HepG2 (cell line): ENCODE data around the gene LRRC32.

Experiments used
- CC2D1A ChIP-seq: sonication (generic); formaldehyde crosslinking; IDR thresholded peaks from 2 replicates; pipeline ENCODE4 v1.8.1; 2023; ENCODE audit warnings: mild to moderate bottlenecking, missing genetic modification reagents
- HCFC1 ChIP-seq: fragments of 150-350 bp; IDR thresholded peaks from 2 replicates; pipeline ENCODE4 v1.6.1; 2014; ENCODE audit warnings: low read depth, low read length
- KLF6 ChIP-seq: IDR thresholded peaks from 2 replicates; pipeline ENCODE4 v1.8.0; 2016; ENCODE audit warnings: missing biosample characterization, missing genetic modification reagents
- NBN ChIP-seq: fragments of 450-650 bp; conservative IDR thresholded peaks from 2 replicates; pipeline ENCODE4 v1.6.1; 2017
- PRMT3 ChIP-seq: sonication (generic); formaldehyde crosslinking; IDR thresholded peaks from 2 replicates; pipeline ENCODE4 v1.8.1; 2022; ENCODE audit warnings: low read depth, mild to moderate bottlenecking, moderate library complexity, missing genetic modification reagents, borderline replicate concordance
- TAF1 ChIP-seq: sonication (generic); formaldehyde crosslinking; IDR thresholded peaks from 2 replicates; pipeline ENCODE4 v1.4.0; 2020; ENCODE audit warnings: missing genetic modification reagents
- YY1 ChIP-seq: IDR thresholded peaks from 2 replicates; pipeline ENCODE4 v1.6.1; 2011; ENCODE audit warnings: low read length, low read depth, moderate library complexity, mild to moderate bottlenecking; ENCODE audit not compliant: insufficient read depth, insufficient replicate concordance
- ZMAT3 ChIP-seq: sonication (generic); formaldehyde crosslinking; conservative IDR thresholded peaks from 2 replicates; pipeline ENCODE4 v1.7.0; 2021; ENCODE audit warnings: missing genetic modification reagents
- TF ChIP-seq, protein P1 (sequence below): sonication (generic); formaldehyde crosslinking; IDR thresholded peaks from 2 replicates; pipeline ENCODE4 v1.5.0; 2020; ENCODE audit warnings: mild to moderate bottlenecking, missing genetic modification reagents, borderline replicate concordance
- TF ChIP-seq, protein P2 (sequence below): sonication (generic); formaldehyde crosslinking; IDR thresholded peaks from 2 replicates; pipeline ENCODE4 v1.5.0; 2020; ENCODE audit warnings: mild to moderate bottlenecking, missing genetic modification reagents, moderate library complexity
- TF ChIP-seq, protein P3 (sequence below), 2 experiments: fragments of 450-650 bp in 1 of 2; sonication (generic) in 1 of 2; formaldehyde crosslinking; IDR thresholded peaks; 2 replicates each; pipeline versions ENCODE4 v1.5.0 to v1.8.0; 2020 to 2022; ENCODE audit warnings: mild to moderate bottlenecking in 1 of 2, missing genetic modification reagents in 1 of 2
- TF ChIP-seq, protein P4 (sequence below): sonication (generic); formaldehyde crosslinking; conservative IDR thresholded peaks from 2 replicates; pipeline ENCODE4 v1.5.0; 2020; ENCODE audit warnings: missing genetic modification reagents
- TF ChIP-seq, protein P5 (sequence below): IDR thresholded peaks from 2 replicates; pipeline ENCODE4 v1.6.1; 2012; ENCODE audit warnings: inconsistent platforms

DNA sequence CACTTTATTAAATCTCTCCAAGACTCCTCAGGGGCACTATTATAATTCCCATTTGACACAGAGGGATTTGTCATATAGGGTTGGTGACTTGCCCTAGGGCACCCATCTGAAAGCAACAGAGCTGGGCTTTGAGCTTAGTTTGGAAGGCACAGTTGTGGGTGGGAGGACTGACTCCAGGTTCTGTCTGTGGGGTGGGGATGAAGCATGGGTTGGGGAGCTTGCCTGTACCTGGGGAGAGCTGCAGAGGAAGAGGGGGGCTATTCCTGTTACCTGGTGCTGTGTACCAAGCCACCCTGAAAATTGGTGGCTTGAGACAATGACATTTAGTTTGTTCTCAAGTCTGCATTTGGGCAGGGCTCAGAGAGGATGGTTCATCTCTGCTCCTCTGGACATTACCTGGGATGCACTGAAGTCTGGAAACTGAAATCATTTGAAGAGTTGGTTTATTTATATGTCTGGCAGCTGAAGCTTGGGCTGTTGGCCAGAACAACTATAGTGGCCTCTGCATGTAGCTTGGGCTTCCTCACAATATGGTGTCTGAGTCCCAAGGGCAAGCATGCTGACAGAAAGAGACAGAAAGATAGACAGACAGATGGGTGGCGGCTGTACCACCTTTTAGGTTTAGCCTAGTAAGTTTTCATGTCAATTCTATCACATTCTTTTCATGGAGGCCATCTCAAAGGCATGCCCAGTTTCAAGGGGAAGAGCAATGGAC lies 44.9 kb downstream of the LRRC32 start:
- TF ChIP-seq KLF6 (CRISPR knock-in tag) (no peak), HCFC1 (no peak), ZMAT3 (CRISPR knock-in tag) (no peak), TAF1 (CRISPR knock-in tag) (no peak), PRMT3 (no peak), CC2D1A (CRISPR knock-in tag) (no peak), YY1 (no peak), NBN (no peak)
- TF ChIP-seq, protein P1, sequence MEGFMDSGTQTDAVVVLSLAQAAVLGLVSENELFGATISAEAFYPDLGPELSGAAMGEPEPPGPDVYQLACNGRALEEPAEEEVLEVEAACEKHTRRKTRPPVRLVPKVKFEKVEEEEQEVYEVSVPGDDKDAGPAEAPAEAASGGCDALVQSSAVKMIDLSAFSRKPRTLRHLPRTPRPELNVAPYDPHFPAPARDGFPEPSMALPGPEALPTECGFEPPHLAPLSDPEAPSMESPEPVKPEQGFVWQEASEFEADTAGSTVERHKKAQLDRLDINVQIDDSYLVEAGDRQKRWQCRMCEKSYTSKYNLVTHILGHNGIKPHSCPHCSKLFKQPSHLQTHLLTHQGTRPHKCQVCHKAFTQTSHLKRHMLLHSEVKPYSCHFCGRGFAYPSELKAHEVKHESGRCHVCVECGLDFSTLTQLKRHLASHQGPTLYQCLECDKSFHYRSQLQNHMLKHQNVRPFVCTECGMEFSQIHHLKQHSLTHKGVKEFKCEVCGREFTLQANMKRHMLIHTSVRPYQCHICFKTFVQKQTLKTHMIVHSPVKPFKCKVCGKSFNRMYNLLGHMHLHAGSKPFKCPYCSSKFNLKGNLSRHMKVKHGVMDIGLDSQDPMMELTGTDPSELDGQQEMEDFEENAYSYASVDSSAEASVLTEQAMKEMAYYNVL (CRISPR knock-in tag): no peak
- TF ChIP-seq, protein P2, sequence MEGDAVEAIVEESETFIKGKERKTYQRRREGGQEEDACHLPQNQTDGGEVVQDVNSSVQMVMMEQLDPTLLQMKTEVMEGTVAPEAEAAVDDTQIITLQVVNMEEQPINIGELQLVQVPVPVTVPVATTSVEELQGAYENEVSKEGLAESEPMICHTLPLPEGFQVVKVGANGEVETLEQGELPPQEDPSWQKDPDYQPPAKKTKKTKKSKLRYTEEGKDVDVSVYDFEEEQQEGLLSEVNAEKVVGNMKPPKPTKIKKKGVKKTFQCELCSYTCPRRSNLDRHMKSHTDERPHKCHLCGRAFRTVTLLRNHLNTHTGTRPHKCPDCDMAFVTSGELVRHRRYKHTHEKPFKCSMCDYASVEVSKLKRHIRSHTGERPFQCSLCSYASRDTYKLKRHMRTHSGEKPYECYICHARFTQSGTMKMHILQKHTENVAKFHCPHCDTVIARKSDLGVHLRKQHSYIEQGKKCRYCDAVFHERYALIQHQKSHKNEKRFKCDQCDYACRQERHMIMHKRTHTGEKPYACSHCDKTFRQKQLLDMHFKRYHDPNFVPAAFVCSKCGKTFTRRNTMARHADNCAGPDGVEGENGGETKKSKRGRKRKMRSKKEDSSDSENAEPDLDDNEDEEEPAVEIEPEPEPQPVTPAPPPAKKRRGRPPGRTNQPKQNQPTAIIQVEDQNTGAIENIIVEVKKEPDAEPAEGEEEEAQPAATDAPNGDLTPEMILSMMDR: no peak
- TF ChIP-seq, protein P3, sequence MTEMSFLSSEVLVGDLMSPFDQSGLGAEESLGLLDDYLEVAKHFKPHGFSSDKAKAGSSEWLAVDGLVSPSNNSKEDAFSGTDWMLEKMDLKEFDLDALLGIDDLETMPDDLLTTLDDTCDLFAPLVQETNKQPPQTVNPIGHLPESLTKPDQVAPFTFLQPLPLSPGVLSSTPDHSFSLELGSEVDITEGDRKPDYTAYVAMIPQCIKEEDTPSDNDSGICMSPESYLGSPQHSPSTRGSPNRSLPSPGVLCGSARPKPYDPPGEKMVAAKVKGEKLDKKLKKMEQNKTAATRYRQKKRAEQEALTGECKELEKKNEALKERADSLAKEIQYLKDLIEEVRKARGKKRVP (CRISPR knock-in tag; IDR thresholded peaks at IDR 0.05): no peak
- TF ChIP-seq, protein P4, sequence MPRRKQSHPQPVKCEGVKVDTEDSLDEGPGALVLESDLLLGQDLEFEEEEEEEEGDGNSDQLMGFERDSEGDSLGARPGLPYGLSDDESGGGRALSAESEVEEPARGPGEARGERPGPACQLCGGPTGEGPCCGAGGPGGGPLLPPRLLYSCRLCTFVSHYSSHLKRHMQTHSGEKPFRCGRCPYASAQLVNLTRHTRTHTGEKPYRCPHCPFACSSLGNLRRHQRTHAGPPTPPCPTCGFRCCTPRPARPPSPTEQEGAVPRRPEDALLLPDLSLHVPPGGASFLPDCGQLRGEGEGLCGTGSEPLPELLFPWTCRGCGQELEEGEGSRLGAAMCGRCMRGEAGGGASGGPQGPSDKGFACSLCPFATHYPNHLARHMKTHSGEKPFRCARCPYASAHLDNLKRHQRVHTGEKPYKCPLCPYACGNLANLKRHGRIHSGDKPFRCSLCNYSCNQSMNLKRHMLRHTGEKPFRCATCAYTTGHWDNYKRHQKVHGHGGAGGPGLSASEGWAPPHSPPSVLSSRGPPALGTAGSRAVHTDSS (CRISPR knock-in tag): no peak
- TF ChIP-seq, protein P5, sequence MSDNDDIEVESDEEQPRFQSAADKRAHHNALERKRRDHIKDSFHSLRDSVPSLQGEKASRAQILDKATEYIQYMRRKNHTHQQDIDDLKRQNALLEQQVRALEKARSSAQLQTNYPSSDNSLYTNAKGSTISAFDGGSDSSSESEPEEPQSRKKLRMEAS: no peak
